PC-9 (cell line): ENCODE results near the gene EPB41.

ENCODE experiments used
- CTCF ChIP-seq: fragments of 200-600 bp; sonication (generic); conservative IDR thresholded peaks from 2 replicates; pipeline ENCODE4 v1.6.1; 2017; ENCODE audit warnings: mixed run types, antibody characterized with exemption, mild to moderate bottlenecking, moderate library complexity
- EZH2 ChIP-seq: fragments of 200-600 bp; sonication (generic); IDR thresholded peaks from 2 replicates; pipeline ENCODE4 v1.8.0; 2017; ENCODE audit warnings: antibody characterized with exemption, low read depth

DNA sequence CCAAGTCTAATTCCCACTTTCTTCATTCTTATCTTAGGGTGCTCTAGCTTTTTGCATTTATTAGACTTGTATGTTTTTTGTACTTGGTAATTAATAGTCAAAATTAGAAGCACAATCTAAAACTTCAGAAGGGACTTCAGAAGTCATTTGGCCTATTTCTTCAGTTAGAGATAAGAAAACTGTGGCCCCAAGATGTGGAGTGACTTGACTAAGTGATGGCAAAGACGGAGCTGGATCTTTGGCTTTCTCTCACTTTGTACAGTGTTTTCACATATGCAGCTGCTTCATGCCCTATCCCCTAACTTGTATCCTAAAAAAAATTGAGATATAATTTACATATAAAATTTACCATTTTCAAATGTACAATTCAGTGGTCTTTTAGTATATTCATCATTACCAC lies 21.7 kb downstream of the EPB41 start:
- TF ChIP-seq CTCF (no peak), EZH2 (no peak)
